Transverse colon (tissue), 4 donors: Measurements from ENCODE around the gene SLC1A3. TPM values are rescaled to one million over a fixed set of nuclear protein-coding genes. Genes with fewer than 3 reads are reported as not detected.

Source experiments
- DNase-seq: peaks from one replicate; pipeline ENCODE4 v3.0.0-alpha.2; 2019
- H3K27ac ChIP-seq, 4 donors: fragments of 200-600 bp; sonication (generic); 2 replicates each; pipeline ENCODE4 v1.5.1; 2016 to 2018; ENCODE audit warnings: inconsistent platforms in 4 of 4
- H3K27me3 ChIP-seq: fragments of 200-600 bp; sonication (generic); 2 replicates; pipeline ENCODE4 v1.5.1; 2017; ENCODE audit warnings: inconsistent platforms
- H3K36me3 ChIP-seq, 4 donors: fragments of 200-600 bp; sonication (generic); 2 replicates each; pipeline ENCODE4 v1.5.1; 2017 to 2019; ENCODE audit warnings: inconsistent platforms in 4 of 4
- H3K4me1 ChIP-seq, 4 donors: fragments of 200-600 bp; sonication (generic); 2 replicates each; pipeline ENCODE4 v1.5.1; 2017 to 2020; ENCODE audit warnings: inconsistent platforms in 4 of 4
- H3K4me3 ChIP-seq, 4 donors: fragments of 200-600 bp; sonication (generic); 1 replicate in 1 of 4; 2 replicates in 3 of 4; pipeline versions ENCODE4 v1.5.1 to v1.6.1; 2017 to 2019; ENCODE audit warnings: inconsistent platforms in 4 of 4
- H3K9me3 ChIP-seq, 2 donors: fragments of 200-600 bp; sonication (generic); 2 replicates each; pipeline ENCODE4 v1.5.1; 2017 to 2019; ENCODE audit warnings: inconsistent platforms in 2 of 2
- EP300 ChIP-seq: sonication (generic); formaldehyde crosslinking; IDR thresholded peaks from one replicate; pipeline ENCODE4 v1.6.1; 2017; ENCODE audit warnings: antibody characterized with exemption, low read depth
- POLR2A ChIP-seq: fragments of 450-650 bp; IDR thresholded peaks from one replicate; pipeline ENCODE4 v1.6.1; 2016; ENCODE audit warnings: antibody characterized with exemption, mild to moderate bottlenecking, moderate library complexity
- POLR2AphosphoS5 ChIP-seq, 3 donors: sonication (generic); formaldehyde crosslinking; IDR thresholded peaks; one replicate each; pipeline ENCODE4 v1.6.1; 2016; ENCODE audit warnings: antibody characterized with exemption in 3 of 3
- WGBS, 2 donors: methylation state at CpG; one replicate each; pipeline ENCODE4 v1.1.5; 2018; ENCODE audit warnings: low coverage in 1 of 2; 5-methylcytosine and 5-hydroxymethylcytosine counted together
- in situ Hi-C, 4 donors: fragments of 200-750 bp; cut with MboI; loops; one replicate each; pipeline versions ENCODE4 v1.15.0 to v1.15.1; 2017; ENCODE audit warnings: low sequenced_read_pairs in 3 of 4, low pct_ligation_motif_present in 1 of 4, low pct_unique_long_range_greater_than_20kb in 1 of 4
- intact Hi-C: fragments of 100-400 bp; cut with DNase I; formaldehyde crosslinking; loops from one replicate; pipeline ENCODE4 v1.15.1; 2023; ENCODE audit warnings: low total_unique reads
- total RNA-seq, 4 donors: library from RNA; depleted of rRNA; stranded (reverse); fragments of >200 nt; gene quantifications; one replicate each; pipeline ENCODE4 v1.1.0, GENCODE V29; 2016
- TF ChIP-seq, protein P1 (sequence below), 5 experiments: fragments of 200-600 bp in 3 of 5; fragments of 450-650 bp in 2 of 5; sonication (generic) in 3 of 5; IDR thresholded peaks; 1 replicate in 2 of 5; 2 replicates in 3 of 5; pipeline ENCODE4 v1.5.1; 2016 to 2017; ENCODE audit warnings: antibody characterized with exemption in 5 of 5, inconsistent platforms in 3 of 5, mild to moderate bottlenecking in 2 of 5, moderate library complexity in 1 of 5

Gene SLC1A3
- total RNA-seq, 4 donors from 2014 or later: 0.20 to 16.0 (median 4.1) TPM

DNA sequence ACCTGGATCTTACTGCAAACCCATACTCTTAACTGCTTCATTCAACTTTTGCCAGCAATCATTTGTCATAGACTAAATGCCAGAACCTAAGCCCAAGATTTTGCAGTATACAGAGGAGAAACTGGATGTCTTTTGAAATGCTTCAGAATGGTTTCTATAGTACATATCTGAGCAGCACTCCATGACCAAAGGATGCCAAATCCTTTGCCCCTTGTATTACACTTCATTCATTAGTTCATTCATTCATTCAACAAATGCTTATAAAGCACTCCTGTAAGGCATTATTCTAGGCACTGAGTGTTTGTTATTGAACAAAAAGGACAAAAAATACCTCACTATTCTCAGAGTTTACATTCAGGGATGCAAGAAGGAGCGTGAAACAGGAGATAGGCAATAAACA, 119.9 kb downstream of the SLC1A3 start:
- intact Hi-C loops: loop anchor here (10.0 kb wide), 1 partner anchor 278 kb away; no protein-coding TSS in a partner anchor
- no peak for DNase-seq
- WGBS, 2 donors: 86 to 96% methylated on average over 1 of the region's 1 CpG
- H3K9me3 ChIP-seq: no peaks in the 10 kb centered on the region
- in situ Hi-C loops: loop anchor here in 2 of 4 donors (25.0 kb wide), 1 partner anchor 286 kb away; no protein-coding TSS in a partner anchor
- H3K4me1 ChIP-seq: no peaks in the 10 kb centered on the region
- TF ChIP-seq POLR2AphosphoS5 (IDR thresholded peaks at IDR 0.05) (no peak), POLR2A (no peak)
- H3K4me3 ChIP-seq: no peak overlapping the region
- no peak overlapping the region for H3K27ac ChIP-seq
- H3K27me3 ChIP-seq: no peaks in the 10 kb centered on the region
- no peaks in the 10 kb centered on the region for H3K36me3 ChIP-seq

DNA sequence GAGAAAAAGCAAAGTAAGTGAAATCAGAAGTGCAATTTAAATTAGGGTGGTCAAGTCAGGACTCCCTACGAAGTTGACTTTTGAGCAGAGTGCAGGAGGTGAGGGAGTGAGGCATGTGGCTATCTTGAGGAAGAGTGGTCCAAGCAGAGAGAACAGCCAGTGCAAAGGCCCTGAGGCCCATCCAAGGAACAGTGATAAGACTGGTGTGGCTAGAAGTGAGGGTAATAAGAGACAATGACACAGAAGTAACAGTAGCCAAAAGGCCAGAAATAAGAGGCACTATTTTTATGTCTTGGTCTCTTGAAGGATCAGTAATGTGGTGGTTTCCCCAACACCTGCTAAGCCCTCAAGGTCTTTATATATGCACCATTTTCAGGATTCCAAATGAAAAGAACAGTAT, 120.4 kb downstream of the SLC1A3 start:
- in situ Hi-C loops (loop anchor here in 2 of 4 donors (25.0 kb wide), 1 partner anchor 286 kb away; no protein-coding TSS in a partner anchor), intact Hi-C loops (loop anchor here (10.0 kb wide), 1 partner anchor 278 kb away; no protein-coding TSS in a partner anchor)
- no peak for DNase-seq
- no peak overlapping the region for H3K27ac ChIP-seq
- TF ChIP-seq EP300 (no peak), POLR2A (no peak)
- TF ChIP-seq, protein P1, sequence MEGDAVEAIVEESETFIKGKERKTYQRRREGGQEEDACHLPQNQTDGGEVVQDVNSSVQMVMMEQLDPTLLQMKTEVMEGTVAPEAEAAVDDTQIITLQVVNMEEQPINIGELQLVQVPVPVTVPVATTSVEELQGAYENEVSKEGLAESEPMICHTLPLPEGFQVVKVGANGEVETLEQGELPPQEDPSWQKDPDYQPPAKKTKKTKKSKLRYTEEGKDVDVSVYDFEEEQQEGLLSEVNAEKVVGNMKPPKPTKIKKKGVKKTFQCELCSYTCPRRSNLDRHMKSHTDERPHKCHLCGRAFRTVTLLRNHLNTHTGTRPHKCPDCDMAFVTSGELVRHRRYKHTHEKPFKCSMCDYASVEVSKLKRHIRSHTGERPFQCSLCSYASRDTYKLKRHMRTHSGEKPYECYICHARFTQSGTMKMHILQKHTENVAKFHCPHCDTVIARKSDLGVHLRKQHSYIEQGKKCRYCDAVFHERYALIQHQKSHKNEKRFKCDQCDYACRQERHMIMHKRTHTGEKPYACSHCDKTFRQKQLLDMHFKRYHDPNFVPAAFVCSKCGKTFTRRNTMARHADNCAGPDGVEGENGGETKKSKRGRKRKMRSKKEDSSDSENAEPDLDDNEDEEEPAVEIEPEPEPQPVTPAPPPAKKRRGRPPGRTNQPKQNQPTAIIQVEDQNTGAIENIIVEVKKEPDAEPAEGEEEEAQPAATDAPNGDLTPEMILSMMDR (IDR thresholded peaks at IDR 0.05): no peak
- 79 to 100% methylated on average over 1 of the region's 1 CpG for WGBS, 2 donors
- H3K4me1 ChIP-seq: no peaks in the 10 kb centered on the region
- no peaks in the 10 kb centered on the region for H3K9me3 ChIP-seq
- H3K27me3 ChIP-seq: no peaks in the 10 kb centered on the region
- no peaks in the 10 kb centered on the region for H3K36me3 ChIP-seq
- no peak overlapping the region for H3K4me3 ChIP-seq

DNA sequence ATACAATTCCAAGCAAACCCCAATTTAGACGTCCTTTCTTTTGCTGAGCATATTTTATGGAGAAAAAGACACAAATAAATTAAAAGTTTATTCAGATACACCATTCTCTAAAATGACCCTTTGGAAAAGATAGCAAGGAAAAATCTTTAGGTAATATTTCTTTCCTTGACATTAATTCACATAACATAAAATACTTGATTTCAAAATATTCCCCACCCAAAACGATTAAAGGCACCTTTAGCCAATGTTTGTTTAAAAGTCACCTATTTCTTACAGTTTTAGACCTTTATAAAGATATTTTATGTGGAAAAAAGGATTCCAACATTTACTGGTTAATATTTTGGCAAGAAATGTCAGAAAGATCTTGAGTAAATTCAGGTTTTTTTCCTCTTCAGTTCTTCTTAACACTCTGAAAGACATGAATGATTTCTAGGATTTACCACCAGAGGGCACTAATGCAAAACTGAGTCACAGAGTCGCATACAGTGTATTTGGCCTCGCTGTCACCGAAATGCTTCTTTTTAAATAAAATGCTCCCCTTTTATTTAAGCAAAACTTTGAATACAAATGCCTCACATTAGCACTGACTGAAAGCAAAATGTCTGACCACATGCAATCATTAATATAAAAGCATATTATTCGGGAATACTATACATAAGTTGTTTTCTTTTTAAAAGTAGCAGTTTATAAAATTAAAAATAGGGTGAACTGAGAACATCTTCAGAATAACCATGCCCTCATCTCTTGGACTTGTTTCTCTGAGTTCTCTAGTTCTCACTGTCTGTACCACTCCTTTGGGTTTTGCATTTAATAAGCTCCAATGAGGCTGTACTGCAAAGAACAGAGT, 122.5 kb downstream of the SLC1A3 start:
- 29 to 30% methylated on average over 6 of the region's 6 CpGs for WGBS, 2 donors
- Histone ChIP-seq H3K4me1 (no peaks in the 10 kb centered on the region), H3K4me3 (no peak overlapping the region), H3K27me3 (no peaks in the 10 kb centered on the region), H3K9me3 (no peaks in the 10 kb centered on the region), H3K27ac (no peak overlapping the region), H3K36me3 (no peaks in the 10 kb centered on the region)
- TF ChIP-seq POLR2AphosphoS5 (IDR thresholded peaks at IDR 0.05): no peak
- no peak for TF ChIP-seq EP300
- TF ChIP-seq POLR2A: no peak
- TF ChIP-seq, protein P1 (IDR thresholded peaks at IDR 0.05): peak; percentile 55 to 70 (median 64)
- DNase-seq: no peak
- intact Hi-C loops: loop anchor here (10.0 kb wide), 1 partner anchor 276 kb away; no protein-coding TSS in a partner anchor
- in situ Hi-C loops: loop anchor here in 2 of 4 donors (25.0 kb wide), 1 partner anchor 283 kb away; no protein-coding TSS in a partner anchor

DNA sequence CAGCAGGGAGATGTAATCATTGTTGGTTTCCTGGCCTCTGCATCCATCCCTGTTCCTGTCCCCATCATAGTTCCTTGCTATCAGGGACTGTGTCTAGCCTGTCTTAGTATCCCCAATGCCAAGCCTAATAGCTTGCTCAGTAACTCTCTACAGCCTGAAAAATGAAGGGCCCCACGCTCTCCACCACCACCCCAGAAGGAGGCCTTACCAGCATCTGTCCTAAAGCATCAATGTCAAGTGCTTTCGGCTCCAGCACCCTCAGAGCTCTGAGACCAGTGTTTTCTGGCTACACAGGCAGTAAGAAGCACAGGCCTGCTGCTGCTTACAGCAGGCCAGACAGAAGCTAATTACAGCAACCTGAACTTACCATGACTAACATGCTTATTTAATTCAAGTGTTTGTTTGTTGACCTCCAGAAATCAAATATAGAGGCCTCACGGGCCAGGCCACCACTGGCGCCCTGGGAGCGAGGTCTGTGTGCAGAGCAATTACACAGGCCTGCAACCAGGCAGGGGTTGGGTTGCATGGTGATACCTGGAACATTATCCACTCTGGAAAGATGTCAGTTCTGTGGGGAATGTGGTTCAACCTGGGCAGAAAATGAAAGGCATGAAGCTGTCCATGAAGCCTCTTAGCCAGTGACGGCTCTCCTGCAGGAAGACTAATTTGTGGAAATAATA, 124.3 kb downstream of the SLC1A3 start:
- no peak overlapping the region for H3K27ac ChIP-seq
- intact Hi-C loops: no loop called here
- no peaks in the 10 kb centered on the region for H3K4me1 ChIP-seq
- in situ Hi-C loops: loop anchor here in 3 of 4 donors (10.0 to 25.0 kb wide), 3 partner anchors 134 to 282 kb away; no protein-coding TSS in a partner anchor
- H3K4me3 ChIP-seq: no peak overlapping the region
- no peak for DNase-seq
- H3K27me3 ChIP-seq: peaks cover under 1% of the 10 kb centered on the region
- WGBS, 2 donors: 90% methylated on average over 6 of the region's 6 CpGs; no CpG with 5 or more reads in 1 of the 2 donors
- H3K36me3 ChIP-seq: no peaks in the 10 kb centered on the region
- TF ChIP-seq POLR2A (no peak), POLR2AphosphoS5 (IDR thresholded peaks at IDR 0.05) (no peak), EP300 (no peak)
- TF ChIP-seq, protein P1 (IDR thresholded peaks at IDR 0.05): no peak
- no peaks in the 10 kb centered on the region for H3K9me3 ChIP-seq
